Right cardiac atrium (tissue), 5 donors: Measurements from ENCODE around the gene CACNA1S. TPM values are rescaled to one million over a fixed set of nuclear protein-coding genes. Genes with fewer than 3 reads are reported as not detected.

Experiments
- ATAC-seq, 2 donors: fragments of 200-7000 bp; cut with Tn5 transposase; one replicate each; pipeline versions ENCODE4 v1.8.0 to v1.9.1; 2020; ENCODE audit warnings: moderate library complexity in 2 of 2, mild to moderate bottlenecking in 1 of 2
- DNase-seq, 3 donors: peaks; one replicate each; pipeline ENCODE4 v3.0.0-alpha.2; 2020
- H3K27ac ChIP-seq: one replicate; pipeline ENCODE4 v1.5.1; 2013; ENCODE audit warnings: mild to moderate bottlenecking, low read length, control low read depth, moderate library complexity
- H3K27me3 ChIP-seq: one replicate; pipeline ENCODE4 v1.6.1; 2013; ENCODE audit not compliant: control insufficient read depth, insufficient read depth
- H3K4me1 ChIP-seq: one replicate; pipeline ENCODE4 v1.6.1; 2013; ENCODE audit warnings: low read length; ENCODE audit not compliant: control insufficient read depth, insufficient read depth
- H3K4me3 ChIP-seq: one replicate; pipeline ENCODE4 v1.5.1; 2013; ENCODE audit warnings: low read length, control low read depth
- H3K9me3 ChIP-seq: one replicate; pipeline ENCODE4 v1.6.1; 2013; ENCODE audit warnings: low read length; ENCODE audit not compliant: control insufficient read depth
- WGBS: extraction: QIAGEN DNeasy Blood & Tissue Kit; methylation state at CpG from one replicate; pipeline ENCODE4 v1.1.7; 2013; 5-methylcytosine and 5-hydroxymethylcytosine counted together
- intact Hi-C, 4 donors: fragments of 100-400 bp; cut with DNase I; formaldehyde crosslinking; loops; one replicate each; pipeline versions ENCODE4 v1.11.0 to v1.14.0; 2022 to 2023
- polyA plus RNA-seq: library from polyadenylated mRNA; stranded (reverse); fragments of 200-250 nt; gene quantifications from one replicate; pipeline ENCODE4 v1.2.3, GENCODE V29; 2013
- total RNA-seq, 4 donors: library from RNA; stranded (reverse); fragmentation: NEBNext Ultra II Directional; extraction: Animal tissue kit (Norgen Biotek cat#: 25700); gene quantifications; one replicate each; pipeline ENCODE4 v1.2.1, GENCODE V29; 2021
- donor health status: healthy with polysubstance abuse.
- donor health status: DM: no; HTN: yes; CAD: no.
- donor health status: DM: no; HTN: no; CAD: no.
- donor health status: DM: no; HTN: yes; CAD: no; lungs with severe emphysema.
- donor health status: DM: yes; HTN: yes; CAD: no.

The CACNA1S gene
- total and polyA plus RNA-seq, 5 donors = 0.06 to 0.09 TPM; not detected in 3

DNA sequence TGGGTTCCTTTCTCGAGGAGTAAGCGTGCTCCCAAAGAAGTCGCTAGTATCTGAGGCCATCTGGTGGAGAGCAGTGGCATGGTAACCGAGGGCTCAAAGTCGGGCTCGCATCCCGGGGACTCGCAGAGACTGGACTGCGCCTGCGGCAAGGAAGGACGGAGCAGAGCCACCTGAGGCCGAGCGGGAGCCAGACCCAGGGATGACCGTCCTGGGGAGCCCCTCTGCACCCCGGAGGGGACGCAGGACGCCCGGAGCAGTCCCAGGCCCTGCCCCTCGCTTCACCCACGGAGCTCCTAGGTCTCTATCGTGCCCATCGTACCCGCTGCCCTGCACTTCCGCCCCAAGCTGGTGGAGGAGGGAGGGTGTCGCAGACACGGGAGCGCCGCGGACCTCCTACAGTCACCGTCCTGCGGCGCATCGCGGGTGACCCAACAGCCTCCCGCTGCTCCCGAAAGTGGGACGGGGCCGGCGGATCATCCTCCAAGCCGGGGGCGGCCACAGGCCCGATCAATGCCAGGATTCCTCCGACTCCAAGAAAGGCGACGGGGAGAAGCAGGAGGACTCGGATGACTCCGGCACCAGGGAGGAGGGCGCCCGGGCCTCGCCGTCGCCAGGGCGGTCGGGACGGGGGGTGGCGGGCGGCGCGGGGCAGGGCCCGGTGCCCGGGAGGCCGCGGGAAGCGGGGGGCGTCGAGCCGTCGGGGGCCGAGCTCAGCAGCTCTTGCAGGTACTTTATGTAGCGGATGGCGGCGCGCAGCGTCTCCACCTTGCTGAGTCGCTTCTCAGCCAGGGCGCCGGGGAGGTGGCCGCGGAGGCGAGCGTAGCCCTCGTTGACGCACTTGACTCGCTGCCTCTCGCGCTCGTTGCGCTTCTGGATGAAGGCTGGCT lies 2.3 kb upstream of the CACNA1S start:
- H3K4me1 ChIP-seq = no peaks in the 10 kb centered on the region
- intact Hi-C loops = loop anchor here in 3 of 4 donors (5.0 kb wide), 1 partner anchor 142 kb away; no protein-coding TSS in a partner anchor
- H3K9me3 ChIP-seq = no peaks in the 10 kb centered on the region
- peak; percentile 95 to 96 for ATAC-seq
- H3K4me3 ChIP-seq = peak overlapping the region; percentile 32
- no peak overlapping the region for H3K27ac ChIP-seq
- WGBS = 3% methylated on average over 88 of the region's 88 CpGs
- peak; percentile 88 to 94 (median 91) for DNase-seq
- no peaks in the 10 kb centered on the region for H3K27me3 ChIP-seq

DNA sequence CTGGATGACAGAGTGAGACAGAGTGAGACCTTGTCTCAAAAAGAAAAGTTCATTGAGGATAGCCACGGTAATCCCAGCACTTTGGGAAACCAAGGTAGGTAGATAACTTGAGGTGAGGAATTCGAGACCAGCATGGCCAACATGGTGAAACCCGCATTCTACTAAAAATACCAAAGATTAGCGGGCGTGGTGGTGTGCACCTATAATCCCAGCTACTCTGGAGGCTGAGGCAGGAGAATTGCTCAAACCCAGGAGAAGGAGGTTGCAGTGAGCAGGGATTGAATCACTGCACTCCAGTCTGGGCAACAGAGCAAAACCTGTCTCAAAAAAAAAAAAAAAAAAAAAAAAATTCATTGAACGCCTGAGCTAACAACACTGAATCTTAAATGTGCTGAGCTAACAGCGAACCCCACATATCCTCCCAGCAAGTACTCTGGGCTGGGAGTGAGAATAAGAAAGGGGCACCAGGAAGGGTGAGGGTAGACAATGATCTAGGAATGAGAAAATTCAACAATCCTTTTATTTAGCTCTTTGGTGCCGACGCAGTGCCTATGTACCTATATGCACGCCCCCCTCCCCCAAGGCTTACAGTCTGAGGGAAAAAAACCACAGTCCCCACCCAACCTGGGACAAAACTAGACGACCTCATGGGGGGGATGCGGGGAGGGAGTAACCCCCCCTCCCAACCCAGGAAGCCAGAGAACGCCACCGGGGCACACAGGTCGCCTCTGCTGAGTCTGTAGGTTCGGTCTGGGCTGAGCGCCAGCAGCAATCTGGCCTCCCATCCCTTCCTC lies 1.4 kb upstream of the CACNA1S start:
- DNase-seq (no peak), ATAC-seq (no peak)
- Histone ChIP-seq H3K4me3 (no peak overlapping the region), H3K27ac (no peak overlapping the region), H3K27me3 (no peaks in the 10 kb centered on the region), H3K9me3 (no peaks in the 10 kb centered on the region), H3K4me1 (no peaks in the 10 kb centered on the region)
- intact Hi-C loops = loop anchor here in 2 of 4 donors (5.0 kb wide), 1 partner anchor 141 kb away; no protein-coding TSS in a partner anchor
- WGBS = 44% methylated on average over 17 of the region's 17 CpGs

DNA sequence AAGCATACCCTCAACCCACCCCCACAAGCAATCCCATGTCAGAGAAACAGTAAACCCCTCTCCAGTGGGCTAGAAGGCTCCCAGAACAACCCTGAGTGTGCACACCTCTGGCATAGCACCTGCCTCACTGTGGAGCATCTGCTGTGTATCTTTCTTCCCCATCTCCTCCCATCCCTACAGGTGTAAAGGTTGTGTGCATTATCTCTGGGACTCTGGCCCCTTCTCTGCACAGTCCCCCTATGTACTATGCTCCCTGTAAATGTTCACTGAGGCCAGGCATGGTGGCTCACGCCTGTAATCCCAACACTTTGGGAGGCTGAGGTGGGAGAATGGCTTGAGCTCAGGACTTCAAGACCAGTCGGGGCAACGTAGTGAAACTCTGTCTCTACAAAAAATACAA lies 700 bp upstream of the CACNA1S start:
- WGBS = 85% methylated on average over 3 of the region's 3 CpGs
- Histone ChIP-seq H3K4me1 (no peaks in the 10 kb centered on the region), H3K4me3 (no peak overlapping the region), H3K27ac (no peak overlapping the region), H3K27me3 (no peaks in the 10 kb centered on the region), H3K9me3 (no peaks in the 10 kb centered on the region)
- ATAC-seq (no peak), DNase-seq (no peak)
- intact Hi-C loops = loop anchor here in 2 of 4 donors (5.0 kb wide), 1 partner anchor 141 kb away; no protein-coding TSS in a partner anchor

DNA sequence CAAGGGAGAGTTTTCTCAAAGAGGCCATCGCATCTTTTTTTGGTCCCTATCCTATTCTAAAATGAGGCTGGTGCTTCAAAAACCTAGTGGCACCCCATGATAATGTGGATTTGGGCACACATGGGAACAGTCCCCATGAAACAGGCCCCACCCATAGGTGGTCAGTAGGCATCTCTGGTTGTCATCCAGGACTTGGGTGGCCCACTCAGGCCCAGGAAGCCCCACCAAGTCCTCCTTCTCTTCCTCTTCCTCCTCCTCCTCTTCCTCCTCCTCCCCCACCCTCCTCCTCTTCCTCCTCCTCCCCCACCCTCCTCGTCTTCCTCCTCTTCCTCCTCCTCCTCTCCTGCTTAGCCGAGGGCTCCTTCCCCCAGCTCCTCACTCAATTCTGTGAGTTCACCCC lies 554 bp downstream of the CACNA1S start:
- 75% methylated on average over 3 of the region's 3 CpGs for WGBS

GRCh38 chr1:201111156-201111555 lies 1.1 kb downstream of the CACNA1S start:
- Histone ChIP-seq H3K9me3 (no peaks in the 10 kb centered on the region), H3K4me1 (no peaks in the 10 kb centered on the region), H3K4me3 (no peak overlapping the region), H3K27ac (no peak overlapping the region), H3K27me3 (no peaks in the 10 kb centered on the region)
- DNase-seq (no peak), ATAC-seq (no peak)
- intact Hi-C loops = loop anchor here in 2 of 4 donors (5.0 kb wide), 1 partner anchor 139 kb away; no protein-coding TSS in a partner anchor
- WGBS = 78% methylated on average over 7 of the region's 7 CpGs

More for the DNA sequence above, 554 bp downstream of the CACNA1S start:
- DNase-seq (no peak), ATAC-seq (no peak)
- no peaks in the 10 kb centered on the region for H3K9me3 ChIP-seq
- intact Hi-C loops = loop anchor here in 2 of 4 donors (5.0 kb wide), 1 partner anchor 139 kb away; no protein-coding TSS in a partner anchor
- H3K27me3 ChIP-seq = no peaks in the 10 kb centered on the region
- H3K27ac ChIP-seq = no peak overlapping the region
- H3K4me1 ChIP-seq = no peaks in the 10 kb centered on the region
- no peak overlapping the region for H3K4me3 ChIP-seq

GRCh38 chr1:201110616-201111015 lies 1.6 kb downstream of the CACNA1S start:
- DNase-seq (no peak), ATAC-seq (no peak)
- Histone ChIP-seq H3K4me3 (no peak overlapping the region), H3K27ac (no peak overlapping the region), H3K4me1 (no peaks in the 10 kb centered on the region), H3K9me3 (no peaks in the 10 kb centered on the region), H3K27me3 (no peaks in the 10 kb centered on the region)
- 97% methylated on average over 5 of the region's 5 CpGs for WGBS
- intact Hi-C loops = loop anchor here in 2 of 4 donors (5.0 kb wide), 1 partner anchor 138 kb away; no protein-coding TSS in a partner anchor

DNA sequence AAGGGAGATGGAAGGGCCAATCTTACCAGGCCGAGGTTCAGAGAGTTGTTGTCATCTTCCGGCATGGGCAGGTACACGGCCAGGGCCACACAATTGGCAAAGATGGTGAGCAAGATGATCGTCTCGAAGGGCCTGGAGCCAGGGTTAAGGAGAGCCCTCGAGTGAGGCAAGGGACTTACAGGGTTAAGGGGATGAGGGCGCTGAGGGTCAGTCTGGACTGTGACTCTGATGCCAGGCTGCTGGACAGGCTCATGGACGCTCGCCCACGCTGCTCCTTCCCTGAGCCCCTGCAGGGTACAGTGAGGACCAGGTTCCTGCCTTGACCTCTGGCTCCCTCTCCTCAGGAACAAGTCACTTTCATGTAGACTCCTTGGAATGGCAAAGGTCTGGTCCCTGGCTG lies 2.1 kb downstream of the CACNA1S start:
- WGBS = 91% methylated on average over 10 of the region's 10 CpGs
- H3K4me3 ChIP-seq = no peak overlapping the region
- no peak overlapping the region for H3K27ac ChIP-seq
- DNase-seq = no peak
- intact Hi-C loops = loop anchor here in 2 of 4 donors (5.0 kb wide), 1 partner anchor 138 kb away; no protein-coding TSS in a partner anchor
- H3K9me3 ChIP-seq = no peaks in the 10 kb centered on the region
- ATAC-seq = no peak
- H3K27me3 ChIP-seq = no peaks in the 10 kb centered on the region
- no peaks in the 10 kb centered on the region for H3K4me1 ChIP-seq

DNA sequence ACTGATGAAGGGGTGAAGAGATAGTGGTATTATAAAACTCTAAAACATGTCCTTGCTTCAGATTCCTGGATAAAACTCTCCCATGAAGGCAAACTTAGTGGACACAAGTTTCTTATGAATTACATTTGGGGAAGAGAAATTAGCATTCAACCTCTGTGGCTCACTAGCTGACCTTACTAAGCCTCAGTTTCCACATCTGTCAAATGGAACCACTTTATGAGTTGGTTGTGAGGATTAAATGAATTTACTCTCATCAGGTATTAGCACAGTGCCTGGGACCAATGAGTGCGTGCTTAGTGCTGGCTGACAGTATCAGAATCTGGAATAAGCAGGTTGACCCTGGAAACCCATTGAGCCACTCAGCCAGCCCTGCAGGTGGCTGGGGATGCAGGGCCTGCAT lies 2.6 kb downstream of the CACNA1S start:
- Histone ChIP-seq H3K27me3 (no peaks in the 10 kb centered on the region), H3K4me3 (no peak overlapping the region), H3K27ac (no peak overlapping the region), H3K9me3 (no peaks in the 10 kb centered on the region), H3K4me1 (no peaks in the 10 kb centered on the region)
- DNase-seq (no peak), ATAC-seq (no peak)
- intact Hi-C loops = loop anchor here in 3 of 4 donors (5.0 to 10.0 kb wide), 2 partner anchors 135 to 137 kb away; no protein-coding TSS in a partner anchor
- WGBS = 98% methylated on average over 1 of the region's 1 CpG

DNA sequence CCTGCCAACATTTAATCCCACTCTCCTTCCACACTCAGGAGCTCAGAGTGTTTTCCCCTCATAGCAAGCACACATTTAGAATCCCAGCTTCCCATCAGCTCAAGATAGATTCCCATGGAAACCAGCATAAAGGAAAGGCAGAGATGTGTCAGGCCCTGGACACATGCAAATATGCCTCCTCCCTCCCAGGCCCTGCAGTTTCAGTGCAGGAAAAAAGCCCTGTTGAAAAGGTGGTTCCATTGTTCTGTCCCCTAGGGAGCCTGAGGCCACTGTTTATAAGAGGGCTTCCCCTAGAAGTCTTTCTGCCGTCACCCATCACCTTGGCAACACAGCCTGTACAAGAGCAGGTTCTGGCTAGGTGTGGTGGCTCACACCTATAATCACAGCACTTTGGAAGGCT lies 3.6 kb downstream of the CACNA1S start:
- Histone ChIP-seq H3K4me3 (no peak overlapping the region), H3K4me1 (no peaks in the 10 kb centered on the region), H3K27ac (no peak overlapping the region), H3K27me3 (no peaks in the 10 kb centered on the region), H3K9me3 (no peaks in the 10 kb centered on the region)
- no peak for ATAC-seq
- no peak for DNase-seq
- intact Hi-C loops = loop anchor here in 1 of 4 donors (10.0 kb wide), 1 partner anchor 134 kb away; no protein-coding TSS in a partner anchor
- 81% methylated on average over 1 of the region's 1 CpG for WGBS

- 78% methylated on average over 5 of the region's 5 CpGs for WGBS
- no peaks in the 10 kb centered on the region for H3K27me3 ChIP-seq
- ATAC-seq = no peak
- H3K9me3 ChIP-seq = no peaks in the 10 kb centered on the region
- DNase-seq = no peak
- intact Hi-C loops = loop anchor here in 1 of 4 donors (10.0 kb wide), 1 partner anchor 131 kb away; no protein-coding TSS in a partner anchor
- H3K4me3 ChIP-seq = no peak overlapping the region
- H3K27ac ChIP-seq = no peak overlapping the region
- H3K4me1 ChIP-seq = no peaks in the 10 kb centered on the region
Measured at GRCh38 chr1:201105688-201106087, 6.5 kb downstream of the CACNA1S start.
